ENCODE results near the gene ODAM. TPM values are rescaled to one million over a fixed set of nuclear protein-coding genes. Genes with fewer than 3 reads are reported as not detected.
A peak's percentile ranks its signal among the peaks of the same experiment; 100 is the strongest.

The ODAM gene
- total RNA-seq, 1 experiment from 2014 or later: not detected

DNA sequence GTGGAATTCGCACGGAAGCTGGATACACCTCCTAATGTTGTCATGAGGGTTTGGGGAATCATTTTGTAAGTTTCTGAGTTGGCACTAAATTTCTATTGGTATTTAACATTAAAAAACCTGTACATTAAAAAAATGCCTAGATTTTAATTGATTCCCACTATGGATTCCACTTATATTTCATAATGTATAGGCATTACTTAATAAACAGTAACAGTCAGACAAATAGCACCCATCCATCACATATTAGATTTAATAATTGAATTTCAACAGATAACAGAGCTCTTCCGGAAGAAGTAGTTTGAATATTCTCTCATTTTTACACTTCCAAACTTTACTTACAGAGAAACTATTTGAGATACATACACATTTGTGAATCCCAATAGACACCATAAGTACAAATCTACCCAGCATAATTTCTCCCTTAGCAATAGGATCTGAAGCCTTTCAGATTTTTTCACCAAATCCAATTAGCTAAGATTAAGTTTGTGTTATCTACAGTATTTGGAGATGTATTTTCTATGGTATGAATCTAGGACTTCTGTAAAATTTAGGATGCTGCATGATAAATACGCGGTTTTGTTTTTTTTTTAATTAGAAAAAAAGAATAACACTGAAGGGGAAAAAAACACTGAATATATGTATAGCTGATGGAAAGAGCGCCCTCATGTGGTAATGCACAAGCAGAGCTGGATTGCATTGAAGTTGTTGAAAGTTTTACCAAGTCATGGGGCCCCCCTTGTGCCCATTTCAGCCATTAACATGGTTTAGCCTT is 12.2 kb upstream of the ODAM start:
- Histone ChIP-seq H3K36me3 (ENCODE audit: control insufficient read depth, insufficient read depth, low read length) (no peaks in the 10 kb centered on the region), H3K27me3 (ENCODE audit: control insufficient read depth, insufficient read depth, low read length) (no peaks in the 10 kb centered on the region), H3K27ac (ENCODE audit: low read length) (no peak overlapping the region), H3K4me3 (ENCODE audit: low read depth in 2 of 2, low read length in 2 of 2) (no peak overlapping the region), H3K4me1 (ENCODE audit: control insufficient read depth, insufficient read depth, low read length) (no peaks in the 10 kb centered on the region), H3K9me3 (ENCODE audit: control insufficient read depth, insufficient read depth, low read depth, low read length) (no peaks in the 10 kb centered on the region)
- intact Hi-C loops (cut with micrococcal nuclease; ENCODE audit: unreplicated experiment) (loop anchor here (5.0 to 10.0 kb wide), 3 partner anchors 286 to 489 kb away; no protein-coding TSS in a partner anchor), in situ Hi-C loops (cut with HindIII; ENCODE audit: low pct_unique_long_range_greater_than_20kb, low sequenced_read_pairs) (no loop called here)
- CTCF ChIA-PET: no interaction called here
- BruUV-seq (replicated peaks): no TSS peak
- POLR2A ChIA-PET: no interaction called here
- TF ChIP-seq SIN3A (IDR thresholded peaks at IDR 0.05; ENCODE audit: borderline replicate concordance, insufficient read depth, low read depth, low read length): no peak
- TF ChIP-seq, protein P1, sequence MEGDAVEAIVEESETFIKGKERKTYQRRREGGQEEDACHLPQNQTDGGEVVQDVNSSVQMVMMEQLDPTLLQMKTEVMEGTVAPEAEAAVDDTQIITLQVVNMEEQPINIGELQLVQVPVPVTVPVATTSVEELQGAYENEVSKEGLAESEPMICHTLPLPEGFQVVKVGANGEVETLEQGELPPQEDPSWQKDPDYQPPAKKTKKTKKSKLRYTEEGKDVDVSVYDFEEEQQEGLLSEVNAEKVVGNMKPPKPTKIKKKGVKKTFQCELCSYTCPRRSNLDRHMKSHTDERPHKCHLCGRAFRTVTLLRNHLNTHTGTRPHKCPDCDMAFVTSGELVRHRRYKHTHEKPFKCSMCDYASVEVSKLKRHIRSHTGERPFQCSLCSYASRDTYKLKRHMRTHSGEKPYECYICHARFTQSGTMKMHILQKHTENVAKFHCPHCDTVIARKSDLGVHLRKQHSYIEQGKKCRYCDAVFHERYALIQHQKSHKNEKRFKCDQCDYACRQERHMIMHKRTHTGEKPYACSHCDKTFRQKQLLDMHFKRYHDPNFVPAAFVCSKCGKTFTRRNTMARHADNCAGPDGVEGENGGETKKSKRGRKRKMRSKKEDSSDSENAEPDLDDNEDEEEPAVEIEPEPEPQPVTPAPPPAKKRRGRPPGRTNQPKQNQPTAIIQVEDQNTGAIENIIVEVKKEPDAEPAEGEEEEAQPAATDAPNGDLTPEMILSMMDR (IDR thresholded peaks at IDR 0.05): peak; percentile 66
- DNase-seq (ENCODE audit: low read depth, low spot score) (no peak), ATAC-seq (no peak)

DNA sequence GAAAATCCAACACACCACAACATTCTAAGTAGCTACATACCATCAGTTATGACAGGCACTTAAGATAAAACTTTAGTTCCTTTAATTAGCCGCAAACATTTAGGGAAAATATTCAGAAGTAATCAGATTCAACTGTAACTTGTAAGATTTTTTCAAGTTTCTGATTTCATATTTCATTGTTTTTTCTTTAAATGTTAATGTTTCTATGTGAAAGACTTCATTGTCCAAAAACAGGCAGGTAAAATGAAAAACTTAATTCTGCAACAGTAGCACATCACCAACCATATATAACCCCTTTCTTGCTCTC is 11.6 kb upstream of the ODAM start:
- Histone ChIP-seq H3K36me3 (ENCODE audit: control insufficient read depth, insufficient read depth, low read length) (no peaks in the 10 kb centered on the region), H3K9me3 (ENCODE audit: control insufficient read depth, insufficient read depth, low read depth, low read length) (no peaks in the 10 kb centered on the region), H3K4me3 (ENCODE audit: low read depth in 2 of 2, low read length in 2 of 2) (no peak overlapping the region), H3K27ac (ENCODE audit: low read length) (no peak overlapping the region), H3K4me1 (ENCODE audit: control insufficient read depth, insufficient read depth, low read length) (no peaks in the 10 kb centered on the region), H3K27me3 (ENCODE audit: control insufficient read depth, insufficient read depth, low read length) (no peaks in the 10 kb centered on the region)
- POLR2A ChIA-PET: no interaction called here
- DNase-seq (ENCODE audit: low read depth, low spot score): no peak
- CTCF ChIA-PET: no interaction called here
- in situ Hi-C loops (cut with HindIII; ENCODE audit: low pct_unique_long_range_greater_than_20kb, low sequenced_read_pairs): no loop called here
- ATAC-seq: no peak
- intact Hi-C loops (cut with micrococcal nuclease; ENCODE audit: unreplicated experiment): loop anchor here (5.0 to 10.0 kb wide), 3 partner anchors 287 to 489 kb away; no protein-coding TSS in a partner anchor
- no TSS peak for BruUV-seq (replicated peaks)
- no peak for TF ChIP-seq TCF7L2 (IDR thresholded peaks at IDR 0.05; ENCODE audit: low read depth, low read length)
- TF ChIP-seq, protein P1 (IDR thresholded peaks at IDR 0.05): peak; percentile 38; the same call in 1 of the 2 replicates
- no peak for TF ChIP-seq SIN3A (IDR thresholded peaks at IDR 0.05; ENCODE audit: borderline replicate concordance, insufficient read depth, low read depth, low read length)
- no peak for TF ChIP-seq POLR2AphosphoS5 (IDR thresholded peaks at IDR 0.05; ENCODE audit: low read depth, low read length)

GRCh38 chr4:70187216-70187615 is 8.3 kb upstream of the ODAM start:
- ATAC-seq (no peak), DNase-seq (ENCODE audit: low read depth, low spot score) (no peak)
- Histone ChIP-seq H3K36me3 (ENCODE audit: control insufficient read depth, insufficient read depth, low read length) (no peaks in the 10 kb centered on the region), H3K27me3 (ENCODE audit: control insufficient read depth, insufficient read depth, low read length) (no peaks in the 10 kb centered on the region), H3K4me1 (ENCODE audit: control insufficient read depth, insufficient read depth, low read length) (no peaks in the 10 kb centered on the region), H3K27ac (ENCODE audit: low read length) (no peak overlapping the region), H3K9me3 (ENCODE audit: control insufficient read depth, insufficient read depth, low read depth, low read length) (no peaks in the 10 kb centered on the region), H3K4me3 (ENCODE audit: low read depth in 2 of 2, low read length in 2 of 2) (no peak overlapping the region)
- intact Hi-C loops (cut with micrococcal nuclease; ENCODE audit: unreplicated experiment) (loop anchor here (10.0 kb wide), 2 partner anchors 318 to 492 kb away; no protein-coding TSS in a partner anchor), in situ Hi-C loops (cut with HindIII; ENCODE audit: low pct_unique_long_range_greater_than_20kb, low sequenced_read_pairs) (no loop called here)
- POLR2A ChIA-PET: no interaction called here
- no TSS peak for BruUV-seq (replicated peaks)
- TF ChIP-seq SIN3A (IDR thresholded peaks at IDR 0.05; ENCODE audit: borderline replicate concordance, insufficient read depth, low read depth, low read length) (no peak), REST (IDR thresholded peaks at IDR 0.05; ENCODE audit: insufficient read depth in 1 of 2, low read depth in 2 of 2, low read length in 1 of 2) (no peak), TCF7L2 (IDR thresholded peaks at IDR 0.05; ENCODE audit: low read depth, low read length) (no peak), POLR2AphosphoS5 (IDR thresholded peaks at IDR 0.05; ENCODE audit: low read depth, low read length) (no peak)
- TF ChIP-seq, protein P1 (IDR thresholded peaks at IDR 0.05): no peak
- CTCF ChIA-PET: no interaction called here

Measured in Panc1 (cell line).